ENCODE results near the gene IFITM1. TPM values are rescaled to one million over a fixed set of nuclear protein-coding genes. Genes with fewer than 3 reads are reported as not detected.
A peak's percentile ranks its signal among the peaks of the same experiment; 100 is the strongest.

Gene IFITM1
- total and polyA plus RNA-seq, 9 of the 15 experiments (the other 6 are each of a cell fraction or from before 2014, with no cell fraction given): 691 to 5,579 (median 974) TPM

- WGBS (ENCODE audit: insufficient coverage, low coverage, missing lambda C conversion rate): 30% methylated on average over 11 of the region's 11 CpGs
- Histone ChIP-seq H3K36me3 (ENCODE audit: control insufficient read depth, insufficient read depth, low read length) (no peaks in the 10 kb centered on the region), H2AFZ (ENCODE audit: low read depth, low read length) (peak overlapping the region; percentile 92), H4K20me1 (replicated peaks; ENCODE audit: control insufficient read depth, insufficient read depth, low read length) (no peaks in the 10 kb centered on the region), H3K9me1 (ENCODE audit: control insufficient read depth, insufficient read depth, low read length) (no peaks in the 10 kb centered on the region), H3K27ac (ENCODE audit: extremely low read depth, low read depth, low read length) (peak overlapping the region; percentile 62), H3K27me3 (ENCODE audit: control insufficient read depth in 2 of 2, insufficient read depth in 2 of 2, low read length in 2 of 2) (no peaks in the 10 kb centered on the region), H3K9me3 (replicated peaks; ENCODE audit: control insufficient read depth, insufficient read depth, low read depth, low read length) (no peaks in the 10 kb centered on the region), H3K4me2 (ENCODE audit: insufficient read depth, low read length) (peak overlapping the region; percentile 46; the same call in 1 of the 2 replicates), H3K79me2 (ENCODE audit: control insufficient read depth, insufficient read depth, low read length) (no peaks in the 10 kb centered on the region), H3K4me1 (replicated peaks in 1 of 2; ENCODE audit: control insufficient read depth in 2 of 2, insufficient read depth in 2 of 2, low read length in 2 of 2) (peaks cover 18 to 38% of the 10 kb centered on the region in 2 experiments), H3K9ac (ENCODE audit: insufficient read depth in 1 of 2, low read depth in 2 of 2, low read length in 2 of 2) (peak overlapping the region in 1 of 2 experiments; percentile 47; a peak in 2 of 4 replicates), H3K4me3 (no peak overlapping the region)
- no TSS peak for BruUV-seq (replicated peaks)
- peak in 1 of 4 experiments; percentile 13 for DNase-seq (ENCODE audit: extremely low read depth in 1 of 4, low spot score in 3 of 4)
- ATAC-seq: no peak; the same call in 2 of the 3 replicates
- POLR2A ChIA-PET: interaction anchor here (0.7 to 1.9 kb wide), 5 partner anchors 10 to 54 kb away, joined by 3 to 6 read pairs (median 4); no protein-coding TSS in a partner anchor
- CTCF ChIA-PET (ENCODE audit: low intra/inter-chr PET ratio): no interaction called here
- in situ Hi-C loops (cut with MboI): no loop called here
- intact Hi-C loops (cut with micrococcal nuclease): no loop called here
- no peak for FAIRE-seq
- TF ChIP-seq, protein P1, sequence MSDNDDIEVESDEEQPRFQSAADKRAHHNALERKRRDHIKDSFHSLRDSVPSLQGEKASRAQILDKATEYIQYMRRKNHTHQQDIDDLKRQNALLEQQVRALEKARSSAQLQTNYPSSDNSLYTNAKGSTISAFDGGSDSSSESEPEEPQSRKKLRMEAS (CRISPR knock-in tag; IDR thresholded peaks at IDR 0.05): no peak
- TF ChIP-seq, protein P2, sequence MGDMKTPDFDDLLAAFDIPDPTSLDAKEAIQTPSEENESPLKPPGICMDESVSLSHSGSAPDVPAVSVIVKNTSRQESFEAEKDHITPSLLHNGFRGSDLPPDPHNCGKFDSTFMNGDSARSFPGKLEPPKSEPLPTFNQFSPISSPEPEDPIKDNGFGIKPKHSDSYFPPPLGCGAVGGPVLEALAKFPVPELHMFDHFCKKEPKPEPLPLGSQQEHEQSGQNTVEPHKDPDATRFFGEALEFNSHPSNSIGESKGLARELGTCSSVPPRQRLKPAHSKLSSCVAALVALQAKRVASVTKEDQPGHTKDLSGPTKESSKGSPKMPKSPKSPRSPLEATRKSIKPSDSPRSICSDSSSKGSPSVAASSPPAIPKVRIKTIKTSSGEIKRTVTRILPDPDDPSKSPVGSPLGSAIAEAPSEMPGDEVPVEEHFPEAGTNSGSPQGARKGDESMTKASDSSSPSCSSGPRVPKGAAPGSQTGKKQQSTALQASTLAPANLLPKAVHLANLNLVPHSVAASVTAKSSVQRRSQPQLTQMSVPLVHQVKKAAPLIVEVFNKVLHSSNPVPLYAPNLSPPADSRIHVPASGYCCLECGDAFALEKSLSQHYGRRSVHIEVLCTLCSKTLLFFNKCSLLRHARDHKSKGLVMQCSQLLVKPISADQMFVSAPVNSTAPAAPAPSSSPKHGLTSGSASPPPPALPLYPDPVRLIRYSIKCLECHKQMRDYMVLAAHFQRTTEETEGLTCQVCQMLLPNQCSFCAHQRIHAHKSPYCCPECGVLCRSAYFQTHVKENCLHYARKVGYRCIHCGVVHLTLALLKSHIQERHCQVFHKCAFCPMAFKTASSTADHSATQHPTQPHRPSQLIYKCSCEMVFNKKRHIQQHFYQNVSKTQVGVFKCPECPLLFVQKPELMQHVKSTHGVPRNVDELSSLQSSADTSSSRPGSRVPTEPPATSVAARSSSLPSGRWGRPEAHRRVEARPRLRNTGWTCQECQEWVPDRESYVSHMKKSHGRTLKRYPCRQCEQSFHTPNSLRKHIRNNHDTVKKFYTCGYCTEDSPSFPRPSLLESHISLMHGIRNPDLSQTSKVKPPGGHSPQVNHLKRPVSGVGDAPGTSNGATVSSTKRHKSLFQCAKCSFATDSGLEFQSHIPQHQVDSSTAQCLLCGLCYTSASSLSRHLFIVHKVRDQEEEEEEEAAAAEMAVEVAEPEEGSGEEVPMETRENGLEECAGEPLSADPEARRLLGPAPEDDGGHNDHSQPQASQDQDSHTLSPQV (IDR thresholded peaks at IDR 0.05): peak; percentile 62; the same call in 1 of the 2 replicates
- TF ChIP-seq, protein P3, sequence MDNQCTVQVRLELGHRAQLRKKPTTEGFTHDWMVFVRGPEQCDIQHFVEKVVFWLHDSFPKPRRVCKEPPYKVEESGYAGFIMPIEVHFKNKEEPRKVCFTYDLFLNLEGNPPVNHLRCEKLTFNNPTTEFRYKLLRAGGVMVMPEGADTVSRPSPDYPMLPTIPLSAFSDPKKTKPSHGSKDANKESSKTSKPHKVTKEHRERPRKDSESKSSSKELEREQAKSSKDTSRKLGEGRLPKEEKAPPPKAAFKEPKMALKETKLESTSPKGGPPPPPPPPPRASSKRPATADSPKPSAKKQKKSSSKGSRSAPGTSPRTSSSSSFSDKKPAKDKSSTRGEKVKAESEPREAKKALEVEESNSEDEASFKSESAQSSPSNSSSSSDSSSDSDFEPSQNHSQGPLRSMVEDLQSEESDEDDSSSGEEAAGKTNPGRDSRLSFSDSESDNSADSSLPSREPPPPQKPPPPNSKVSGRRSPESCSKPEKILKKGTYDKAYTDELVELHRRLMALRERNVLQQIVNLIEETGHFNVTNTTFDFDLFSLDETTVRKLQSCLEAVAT (IDR thresholded peaks at IDR 0.05): 0 out of 4 replicates have a peak, but pooled peaks of 1 of the 2 experiments have one; percentile 58
- TF ChIP-seq ZBTB49 (CRISPR knock-in tag; IDR thresholded peaks at IDR 0.05; ENCODE audit: borderline replicate concordance) (no peak), NFRKB (IDR thresholded peaks at IDR 0.05; ENCODE audit: low read depth) (peak; percentile 45; the same call in 1 of the 2 replicates)
Observed at GRCh38 chr11:344836-345578, 31.2 kb downstream of the IFITM1 start.

All from K562 (cell line).